ENCODE results near the gene OR10A5. TPM values are rescaled to one million over a fixed set of nuclear protein-coding genes. Genes with fewer than 3 reads are reported as not detected.

OR10A5 gene
- total and polyA plus RNA-seq, 9 of the 15 experiments (the other 6 are each of a cell fraction or from before 2014, with no cell fraction given), result 0.14 TPM; not detected in 8

DNA sequence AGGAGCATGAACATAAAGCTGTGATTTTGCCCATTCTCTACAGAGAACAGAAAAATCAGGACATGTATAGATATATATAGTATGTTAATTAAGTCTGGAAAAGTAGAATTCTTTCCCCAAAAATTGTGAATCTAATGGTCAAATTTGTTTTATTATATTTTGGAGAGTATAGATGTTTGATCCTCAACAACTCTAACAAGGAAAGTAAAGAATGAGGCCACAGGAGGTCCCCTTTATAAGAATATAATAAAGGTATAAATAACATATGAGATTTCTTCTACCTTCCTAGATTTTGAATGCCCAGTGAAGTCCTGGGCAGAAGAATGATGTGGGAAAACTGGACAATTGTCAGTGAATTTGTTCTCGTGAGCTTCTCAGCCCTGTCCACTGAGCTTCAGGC, 30.8 kb downstream of the OR10A5 start, which contains the start of gene OR10A4 (continued):
- TF ChIP-seq, protein P1, sequence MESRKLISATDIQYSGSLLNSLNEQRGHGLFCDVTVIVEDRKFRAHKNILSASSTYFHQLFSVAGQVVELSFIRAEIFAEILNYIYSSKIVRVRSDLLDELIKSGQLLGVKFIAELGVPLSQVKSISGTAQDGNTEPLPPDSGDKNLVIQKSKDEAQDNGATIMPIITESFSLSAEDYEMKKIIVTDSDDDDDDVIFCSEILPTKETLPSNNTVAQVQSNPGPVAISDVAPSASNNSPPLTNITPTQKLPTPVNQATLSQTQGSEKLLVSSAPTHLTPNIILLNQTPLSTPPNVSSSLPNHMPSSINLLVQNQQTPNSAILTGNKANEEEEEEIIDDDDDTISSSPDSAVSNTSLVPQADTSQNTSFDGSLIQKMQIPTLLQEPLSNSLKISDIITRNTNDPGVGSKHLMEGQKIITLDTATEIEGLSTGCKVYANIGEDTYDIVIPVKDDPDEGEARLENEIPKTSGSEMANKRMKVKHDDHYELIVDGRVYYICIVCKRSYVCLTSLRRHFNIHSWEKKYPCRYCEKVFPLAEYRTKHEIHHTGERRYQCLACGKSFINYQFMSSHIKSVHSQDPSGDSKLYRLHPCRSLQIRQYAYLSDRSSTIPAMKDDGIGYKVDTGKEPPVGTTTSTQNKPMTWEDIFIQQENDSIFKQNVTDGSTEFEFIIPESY (CRISPR knock-in tag; IDR thresholded peaks at IDR 0.05), result no peak

DNA sequence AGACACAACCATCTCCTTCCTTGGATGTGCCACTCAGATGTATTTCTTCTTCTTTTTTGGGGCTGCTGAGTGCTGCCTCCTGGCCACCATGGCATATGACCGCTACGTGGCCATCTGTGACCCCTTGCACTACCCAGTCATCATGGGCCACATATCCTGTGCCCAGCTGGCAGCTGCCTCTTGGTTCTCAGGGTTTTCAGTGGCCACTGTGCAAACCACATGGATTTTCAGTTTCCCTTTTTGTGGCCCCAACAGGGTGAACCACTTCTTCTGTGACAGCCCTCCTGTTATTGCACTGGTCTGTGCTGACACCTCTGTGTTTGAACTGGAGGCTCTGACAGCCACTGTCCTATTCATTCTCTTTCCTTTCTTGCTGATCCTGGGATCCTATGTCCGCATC, 31.4 kb downstream of the OR10A5 start:
- CTCF ChIA-PET (ENCODE audit: low intra/inter-chr PET ratio), result no interaction called here
- BruUV-seq (replicated peaks), result no TSS peak
- H2AFZ ChIP-seq (ENCODE audit: low read depth, low read length), result no peak overlapping the region

More for the DNA sequence above, 31.4 kb downstream of the OR10A5 start:
- H3K79me2 ChIP-seq (ENCODE audit: control insufficient read depth, insufficient read depth, low read length), result no peaks in the 10 kb centered on the region
- in situ Hi-C loops (cut with MboI) (no loop called here), intact Hi-C loops (cut with micrococcal nuclease) (no loop called here)
- H3K27me3 ChIP-seq (ENCODE audit: control insufficient read depth in 2 of 2, insufficient read depth in 2 of 2, low read length in 2 of 2), result 0 out of 5 replicates have a peak, but pooled peaks cover 0 to 6% of the 10 kb centered on the region in 2 experiments
- POLR2A ChIA-PET, result interaction anchor here (1.9 kb wide), 1 partner anchor 13 kb away, joined by 10 read pairs; the partner anchor contains the start of gene OR10A2
- no peaks in the 10 kb centered on the region for H3K36me3 ChIP-seq (ENCODE audit: control insufficient read depth, insufficient read depth, low read length)
- DNase-seq (ENCODE audit: extremely low read depth in 1 of 4, low spot score in 3 of 4), result no peak
- no peak for FAIRE-seq
- H3K9me1 ChIP-seq (ENCODE audit: control insufficient read depth, insufficient read depth, low read length), result no peaks in the 10 kb centered on the region
- H3K9ac ChIP-seq (ENCODE audit: insufficient read depth in 1 of 2, low read depth in 2 of 2, low read length in 2 of 2), result no peak overlapping the region
- no peak overlapping the region for H3K27ac ChIP-seq (ENCODE audit: extremely low read depth, low read depth, low read length)
- 3% methylated on average over 3 of the region's 3 CpGs for WGBS (ENCODE audit: insufficient coverage, low coverage, missing lambda C conversion rate)
- H3K4me1 ChIP-seq (replicated peaks in 1 of 2; ENCODE audit: control insufficient read depth in 2 of 2, insufficient read depth in 2 of 2, low read length in 2 of 2), result no peaks in the 10 kb centered on the region
- TF ChIP-seq LARP7 (IDR thresholded peaks at IDR 0.05) (no peak), ZNF76 (CRISPR knock-in tag; IDR thresholded peaks at IDR 0.05; ENCODE audit: borderline replicate concordance) (no peak), BRCA1 (IDR thresholded peaks at IDR 0.05) (no peak), BRCA1 (CRISPR knock-in tag; IDR thresholded peaks at IDR 0.05) (no peak)
- no peak overlapping the region for H3K4me2 ChIP-seq (ENCODE audit: insufficient read depth, low read length)
- no peak for ATAC-seq
- H3K9me3 ChIP-seq (replicated peaks; ENCODE audit: control insufficient read depth, insufficient read depth, low read depth, low read length), result no peaks in the 10 kb centered on the region
- H4K20me1 ChIP-seq (replicated peaks; ENCODE audit: control insufficient read depth, insufficient read depth, low read length), result no peaks in the 10 kb centered on the region
- no peak overlapping the region for H3K4me3 ChIP-seq

Measured in K562 (cell line).